Pons (tissue), 1 donor: ENCODE measurements around the gene FKBP1B.
A peak's percentile ranks its signal among the peaks of the same experiment; 100 is the strongest.
"Not testable (repeated sequence)": the region's sequence is repeated elsewhere in the genome, so short reads cannot be mapped to it uniquely, and the experiment has no call there.

Experiments
- DNase-seq: peaks from one replicate; pipeline ENCODE4 v3.0.0-alpha.2; 2016; ENCODE audit warnings: low spot score

FKBP1B gene

DNA sequence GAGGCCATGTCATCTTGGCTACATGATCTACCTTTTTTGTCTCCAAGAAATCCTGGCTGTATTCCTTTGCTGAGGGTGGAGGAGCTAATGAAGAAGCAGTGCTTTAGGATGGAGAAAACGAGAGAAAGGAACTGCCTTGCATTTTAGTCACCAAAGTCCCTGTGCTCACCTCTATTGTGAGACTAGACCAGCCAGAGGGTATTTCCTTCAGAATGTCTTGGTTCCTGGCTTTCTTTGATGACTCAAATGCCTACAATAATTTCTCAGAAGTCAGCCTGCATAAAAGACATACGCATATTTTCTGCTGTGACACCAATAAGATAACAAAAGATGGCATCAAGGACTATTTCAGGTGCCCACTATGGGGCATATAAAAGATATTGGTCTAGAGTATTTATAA is 15.8 kb downstream of the FKBP1B start:
- DNase-seq, result no peak

DNA sequence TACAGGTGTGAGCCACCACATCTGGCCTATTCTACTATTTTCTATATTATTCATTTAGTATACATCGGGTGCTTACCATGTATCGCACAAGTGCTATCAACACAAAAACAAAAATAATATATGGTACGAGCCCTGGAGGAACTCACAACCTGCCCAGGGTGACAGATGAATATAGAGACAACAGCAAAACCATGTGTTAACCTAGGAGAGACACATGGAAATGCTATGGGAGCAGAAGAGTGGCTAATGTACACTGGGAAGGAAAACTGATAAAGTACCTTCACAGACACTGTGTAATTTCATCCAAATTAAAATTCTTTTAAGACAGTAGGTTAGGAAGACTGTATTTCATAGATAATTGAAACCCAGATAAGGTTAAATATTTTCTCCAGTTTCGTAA is 22.7 kb downstream of the FKBP1B start:
- DNase-seq, result no peak

DNA sequence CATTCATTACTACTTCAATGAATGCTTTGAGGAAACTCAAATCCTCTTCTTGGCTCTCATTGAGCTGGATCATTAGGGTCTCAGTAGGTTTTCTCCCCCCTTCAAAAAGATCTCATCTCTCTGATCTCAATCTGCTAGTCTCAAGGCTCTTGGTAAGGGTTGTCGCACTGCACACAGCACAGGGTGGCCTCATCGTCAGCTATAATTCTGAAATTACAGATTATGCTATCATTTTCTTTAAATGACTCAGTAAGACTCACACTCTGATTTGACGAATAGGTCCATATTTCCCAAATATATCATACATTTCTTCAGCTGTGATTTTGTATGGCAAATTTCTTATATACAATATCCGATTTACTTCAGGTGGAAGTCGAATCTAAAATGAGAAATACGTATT is 24.3 kb downstream of the FKBP1B start:
- no peak for DNase-seq

DNA sequence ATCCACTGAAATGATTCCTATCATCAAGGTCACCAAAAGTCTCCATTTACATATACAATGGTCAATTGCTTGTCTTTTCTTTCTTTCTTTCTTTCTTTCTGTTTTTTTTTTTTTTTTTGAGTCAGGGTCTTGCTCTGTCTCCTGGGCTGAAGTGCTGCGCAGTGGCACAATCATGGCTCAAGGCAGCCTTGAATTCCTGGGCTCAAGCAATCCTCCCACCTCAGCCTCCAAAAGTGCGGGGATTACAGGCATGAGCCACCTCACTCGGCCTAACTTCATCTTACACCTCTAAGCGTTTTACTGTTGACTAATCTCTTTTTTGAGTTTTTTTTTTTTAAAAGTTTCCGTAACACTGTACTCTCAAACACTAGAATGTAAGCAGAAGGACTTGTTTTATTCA is 25.7 kb downstream of the FKBP1B start:
- DNase-seq, result no peak

DNA sequence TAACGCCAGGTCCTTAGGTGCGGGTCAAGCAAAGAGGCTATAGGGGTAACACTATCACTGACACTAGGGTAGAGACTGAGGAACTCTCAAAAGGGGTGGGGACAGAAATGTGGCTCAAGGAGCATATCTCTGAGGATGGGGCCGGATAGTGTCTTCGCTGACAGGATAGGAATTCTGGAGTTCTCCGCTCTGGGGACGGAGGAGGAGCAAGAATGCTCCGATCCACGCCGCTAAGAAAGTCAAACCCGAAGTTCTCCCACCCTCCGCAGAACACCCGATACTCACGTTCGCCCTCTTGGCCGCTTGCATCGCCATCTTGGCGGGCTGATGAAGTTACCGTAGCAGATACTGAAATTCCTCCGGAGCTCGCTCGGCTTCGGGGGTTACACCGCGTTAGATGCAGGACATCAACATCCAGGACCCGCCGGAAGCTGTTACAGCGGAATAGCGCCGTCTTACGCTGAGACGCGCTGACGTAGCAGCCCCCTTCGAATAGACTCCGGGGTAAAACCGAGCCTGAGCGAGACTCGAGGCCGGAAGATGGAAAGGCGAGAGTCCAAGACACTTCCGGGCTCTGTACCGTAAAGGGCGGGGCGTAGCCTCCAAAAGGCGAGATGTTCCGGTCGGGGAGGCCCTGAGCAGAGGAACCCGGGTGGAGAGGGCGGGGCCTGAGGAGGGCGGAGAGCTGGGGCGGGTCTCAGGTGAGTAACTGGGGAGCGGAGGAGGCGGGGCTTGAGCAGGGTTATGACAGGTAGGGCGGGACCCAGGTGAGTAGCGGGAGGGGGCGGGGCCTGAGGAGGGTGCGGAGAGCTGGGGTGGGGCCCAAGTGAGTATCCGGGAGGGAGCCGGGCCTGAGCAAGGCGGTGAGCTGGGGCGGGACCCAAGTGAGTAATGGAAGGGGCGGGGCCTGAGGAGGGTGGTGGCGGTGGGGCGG is 26.6 kb downstream of the FKBP1B start, which contains the start of gene SF3B6:
Gene SF3B6 (minus strand): TSS at position 412 of the 934 bp plus-strand sequence. CDS start 97 bp downstream, at position 315.
- peak; percentile 98 for DNase-seq

DNA sequence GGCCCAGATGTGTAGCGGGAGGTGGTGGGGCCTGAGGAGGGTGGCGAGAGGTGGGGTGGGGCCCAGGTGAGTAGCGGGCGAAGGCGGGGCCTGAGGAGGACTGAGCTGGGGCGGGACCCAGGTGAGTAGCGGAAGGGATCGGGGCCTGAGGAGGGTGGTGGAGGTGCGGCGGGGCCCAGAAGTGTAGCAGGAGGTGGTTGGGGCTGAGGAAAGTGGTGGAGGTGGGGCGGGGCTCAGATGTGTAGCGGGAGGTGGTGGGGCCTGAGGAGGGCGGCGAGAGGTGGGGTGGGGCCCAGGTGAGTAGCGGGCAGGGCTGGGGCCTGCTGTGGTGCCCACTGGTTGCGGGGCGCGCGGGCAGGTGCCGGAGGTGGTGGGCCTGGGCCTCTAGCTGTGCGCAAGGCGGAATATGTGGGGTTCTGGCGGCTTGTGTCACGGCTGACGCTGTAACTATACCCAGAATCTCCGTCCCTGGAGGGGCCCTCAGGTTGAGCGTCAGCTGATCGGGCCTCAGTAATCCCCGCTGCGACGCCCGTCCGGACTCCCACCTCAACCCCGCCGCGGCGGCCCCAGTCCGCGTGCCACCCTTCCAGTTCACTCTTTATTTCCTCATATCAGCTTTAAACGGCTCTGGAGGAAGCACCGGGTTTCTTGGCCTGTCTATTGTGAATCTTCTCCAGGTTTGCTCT is 27.5 kb downstream of the FKBP1B start:
- DNase-seq, result peak; percentile 19

DNA sequence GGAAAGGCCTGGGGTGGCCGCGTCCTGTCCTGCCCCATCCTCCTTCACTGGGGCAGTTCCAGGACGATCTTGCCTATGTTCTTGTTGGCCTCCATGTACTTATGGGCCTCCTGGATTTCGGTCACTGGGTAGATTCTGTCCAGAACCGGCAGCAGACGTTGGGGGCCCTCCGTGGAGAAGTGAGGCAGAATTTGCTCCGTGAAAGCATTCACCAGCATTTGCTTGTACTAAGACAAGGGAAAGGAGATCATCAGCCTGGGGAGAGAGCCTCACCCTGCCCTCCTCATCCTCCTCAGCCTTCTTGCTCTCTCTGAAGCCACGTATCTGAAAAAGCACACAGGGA is 28.0 kb downstream of the FKBP1B start:
- DNase-seq, result peak; percentile 20

DNA sequence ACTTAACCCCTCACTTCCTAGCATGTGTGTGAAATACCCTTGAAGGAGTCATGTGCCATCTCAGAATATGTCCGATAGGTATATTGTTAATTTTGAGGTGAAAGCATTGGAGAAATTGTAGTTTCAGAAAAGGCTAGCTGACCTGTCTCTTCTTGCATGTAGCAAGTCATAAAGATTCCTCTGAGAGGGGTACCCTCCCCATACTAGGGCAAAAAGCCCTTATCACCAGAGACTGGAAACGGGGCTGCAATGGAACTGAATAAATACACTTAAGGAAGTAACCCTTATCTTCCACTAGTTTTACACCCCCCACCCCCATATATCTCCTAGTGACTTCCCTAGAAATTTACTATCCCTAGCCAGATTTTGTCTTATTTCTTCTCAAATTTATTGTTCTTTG is 28.3 kb downstream of the FKBP1B start:
- no peak for DNase-seq

DNA sequence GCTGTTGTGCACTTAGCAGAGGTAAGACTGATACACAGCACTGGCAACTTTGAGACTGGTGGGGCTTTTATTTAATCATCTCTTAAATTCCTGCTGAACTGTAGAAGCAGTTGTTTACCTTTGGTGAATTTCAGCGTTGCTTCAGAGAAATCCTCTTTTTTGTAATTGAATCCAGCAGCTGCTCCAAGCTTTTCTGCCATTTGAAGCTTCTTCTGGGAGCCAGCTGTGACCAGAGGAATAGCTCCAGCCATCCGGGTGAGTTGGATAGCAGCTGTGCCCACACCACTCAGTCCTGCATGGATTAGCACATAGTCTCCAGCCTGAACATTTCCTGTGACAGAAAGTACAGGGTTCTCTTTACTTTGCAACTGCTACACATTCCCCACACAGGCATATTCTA is 31.2 kb downstream of the FKBP1B start:
- DNase-seq, result no peak

DNA sequence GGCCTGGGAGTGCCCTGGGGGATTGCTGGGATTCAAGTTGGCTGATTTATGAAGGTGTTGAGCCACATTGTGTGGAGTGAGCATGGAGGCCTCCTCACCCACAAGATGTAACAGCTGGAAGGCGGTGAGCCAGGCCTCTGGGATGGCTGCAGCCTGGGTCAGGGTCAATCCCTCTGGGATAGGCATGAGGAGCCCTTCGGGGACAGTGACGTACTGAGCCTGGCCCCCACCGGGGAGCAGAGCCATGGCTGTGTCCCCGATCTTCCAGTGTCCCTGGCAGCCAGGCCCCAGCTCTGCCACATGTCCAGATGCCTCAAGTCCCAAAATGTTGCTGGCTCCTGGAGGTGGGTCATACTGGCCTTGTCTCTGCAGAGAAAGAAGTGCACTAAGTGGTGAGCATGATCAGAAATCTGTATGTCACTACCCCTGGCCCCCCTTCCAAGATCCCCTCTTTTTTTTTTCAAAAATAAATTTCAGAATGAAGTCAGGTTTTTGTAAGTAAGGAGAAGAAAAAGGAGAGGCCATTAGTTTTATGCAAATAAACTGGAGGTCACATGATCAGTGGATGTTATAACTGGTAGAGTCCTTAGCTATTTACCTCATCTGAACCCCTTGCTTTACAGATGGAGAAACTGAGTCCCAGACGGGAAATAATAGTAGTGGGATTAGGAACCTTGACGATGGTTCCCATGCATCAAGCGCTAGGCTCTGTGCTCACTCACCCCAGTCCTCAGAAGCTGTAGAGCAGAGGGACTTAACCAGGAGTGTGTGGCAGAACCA is 33.4 kb downstream of the FKBP1B start:
- no peak for DNase-seq

DNA sequence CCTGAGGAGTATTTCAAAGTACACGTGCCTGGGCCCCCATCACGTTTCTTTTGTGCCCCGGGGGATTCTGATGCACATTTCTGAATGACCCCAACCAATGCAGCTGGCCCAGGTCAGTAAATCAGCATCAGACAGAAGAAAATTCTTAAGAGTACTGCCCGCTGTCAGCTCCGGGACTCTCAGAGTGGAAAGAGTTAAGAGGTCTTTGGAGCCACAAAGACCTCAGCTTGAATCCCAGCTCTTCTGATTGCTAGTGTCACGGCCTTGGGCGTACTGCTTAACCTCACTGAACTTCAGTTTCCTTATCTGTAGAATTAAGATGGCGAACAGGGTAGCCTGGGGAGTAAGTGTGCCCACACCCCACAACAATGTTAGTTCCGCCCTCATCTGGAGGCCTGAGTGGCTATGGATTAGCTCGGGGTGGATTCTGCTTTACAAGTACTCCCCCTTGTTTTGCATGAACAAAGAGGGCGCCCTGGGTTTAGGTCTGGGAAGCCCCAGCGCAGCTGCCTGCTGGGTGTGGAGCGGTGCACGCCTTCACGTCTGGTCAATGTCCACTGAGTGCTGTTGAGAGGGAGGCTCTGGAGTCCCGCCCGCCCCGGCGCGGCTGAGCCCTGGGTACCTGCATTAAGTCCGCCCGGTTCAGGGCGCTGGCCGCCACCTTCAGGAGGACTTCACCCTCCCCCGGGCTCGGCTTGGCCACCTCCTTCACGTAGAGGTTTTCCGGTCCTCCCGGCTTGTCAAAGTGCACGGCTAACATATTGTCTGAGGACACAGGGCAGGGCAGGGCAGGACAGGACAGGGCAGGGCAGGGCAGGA is 34.2 kb downstream of the FKBP1B start:
- DNase-seq, result peak; percentile 43

DNA sequence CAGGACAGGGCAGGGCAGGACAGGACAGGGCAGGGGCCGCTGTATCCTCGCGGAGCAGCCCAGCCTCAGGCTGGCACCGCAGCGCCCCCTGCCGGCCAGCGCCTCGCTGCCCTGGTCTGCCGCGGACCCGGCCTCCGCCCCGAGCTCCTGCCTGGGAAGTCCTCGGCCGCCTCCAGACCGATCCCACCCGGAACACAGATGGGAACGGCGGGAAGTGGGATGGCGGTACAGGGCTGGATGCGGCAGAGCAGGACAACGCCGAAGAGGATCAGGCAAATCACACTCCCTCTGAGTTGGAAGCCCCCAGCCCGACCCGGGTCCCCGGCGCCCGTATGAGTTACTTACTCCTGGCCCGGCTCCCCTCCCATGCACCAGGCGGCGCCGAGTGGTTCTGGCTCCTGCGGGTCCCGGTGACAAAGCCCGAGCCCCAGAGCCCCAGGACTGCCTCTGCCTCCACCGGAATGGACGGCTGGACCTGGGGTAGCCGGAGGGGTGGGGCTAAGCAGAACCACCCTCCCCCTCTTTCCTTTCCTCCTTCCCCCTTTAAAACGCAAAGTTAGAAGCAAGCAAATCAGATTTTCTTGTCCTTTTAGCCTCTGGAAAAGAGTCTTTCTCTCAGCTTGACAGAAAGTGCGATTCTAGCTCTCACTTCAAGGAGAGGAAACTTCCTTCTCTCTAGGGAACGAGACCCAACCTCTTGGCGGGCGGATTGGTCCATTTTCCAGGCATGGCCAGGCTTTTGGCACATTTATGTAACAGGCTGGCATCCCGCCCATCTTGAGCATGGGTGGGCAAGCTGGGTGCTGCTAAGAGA is 35.1 kb downstream of the FKBP1B start, which contains the start of gene TP53I3:
Gene TP53I3 (minus strand): TSS at position 449 of the 814 bp plus-strand sequence. CDS start 508 bp downstream, outside the sequence.
- DNase-seq, result peak; percentile 57

DNA sequence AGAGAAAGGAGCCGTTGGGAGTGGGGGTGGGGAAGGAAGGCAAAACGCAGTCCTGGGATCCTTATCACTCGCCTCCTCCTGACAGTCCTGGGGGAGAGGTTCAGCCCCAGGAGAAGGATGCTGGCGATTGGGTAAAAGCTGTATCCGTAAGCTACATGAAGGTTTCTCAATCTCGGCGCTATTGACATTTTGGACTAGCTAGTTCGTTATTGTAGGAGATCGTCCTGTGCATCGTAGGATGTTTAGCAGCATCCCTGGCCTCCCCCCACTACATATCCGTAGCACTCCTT is 35.6 kb downstream of the FKBP1B start:
- DNase-seq, result no peak

DNA sequence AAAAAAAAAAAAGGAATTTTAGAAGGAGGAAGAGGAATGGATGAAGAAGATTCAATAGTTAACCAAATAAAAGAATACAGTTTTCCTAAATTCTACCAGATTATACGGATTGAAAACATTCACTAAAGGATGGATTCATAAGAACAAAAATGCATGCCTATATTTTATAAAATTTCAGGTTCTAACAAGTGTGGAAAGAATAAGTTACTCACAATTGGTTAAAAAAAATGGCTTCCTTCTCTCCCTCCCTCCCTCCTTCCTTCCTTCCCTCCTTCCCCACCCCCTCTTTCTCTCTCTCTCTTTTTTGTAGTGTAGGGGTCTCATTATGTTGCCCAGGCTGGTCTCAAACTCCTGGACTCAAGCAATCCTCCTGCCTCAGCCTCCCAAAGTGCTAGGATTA is 36.7 kb downstream of the FKBP1B start:
- DNase-seq, result no peak

DNA sequence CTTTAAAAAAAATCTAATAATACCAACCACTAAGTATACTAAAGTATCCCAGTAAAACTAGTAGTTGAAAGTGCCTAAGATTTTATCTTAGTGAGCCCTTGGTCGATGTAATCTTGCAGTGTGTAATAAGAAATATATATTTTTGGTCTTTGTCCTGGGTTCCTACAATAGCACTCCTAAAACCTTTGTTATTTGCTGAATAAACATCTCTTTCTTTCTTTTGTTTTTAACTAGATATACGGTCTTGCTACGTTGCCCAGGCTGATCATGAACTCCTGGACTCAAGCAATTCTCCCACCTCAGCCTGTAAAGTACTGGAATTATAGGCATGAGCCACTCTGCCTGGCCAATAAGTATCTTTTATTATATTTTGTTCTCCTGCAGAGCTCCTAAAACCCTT is 37.5 kb downstream of the FKBP1B start:
- no peak for DNase-seq

DNA sequence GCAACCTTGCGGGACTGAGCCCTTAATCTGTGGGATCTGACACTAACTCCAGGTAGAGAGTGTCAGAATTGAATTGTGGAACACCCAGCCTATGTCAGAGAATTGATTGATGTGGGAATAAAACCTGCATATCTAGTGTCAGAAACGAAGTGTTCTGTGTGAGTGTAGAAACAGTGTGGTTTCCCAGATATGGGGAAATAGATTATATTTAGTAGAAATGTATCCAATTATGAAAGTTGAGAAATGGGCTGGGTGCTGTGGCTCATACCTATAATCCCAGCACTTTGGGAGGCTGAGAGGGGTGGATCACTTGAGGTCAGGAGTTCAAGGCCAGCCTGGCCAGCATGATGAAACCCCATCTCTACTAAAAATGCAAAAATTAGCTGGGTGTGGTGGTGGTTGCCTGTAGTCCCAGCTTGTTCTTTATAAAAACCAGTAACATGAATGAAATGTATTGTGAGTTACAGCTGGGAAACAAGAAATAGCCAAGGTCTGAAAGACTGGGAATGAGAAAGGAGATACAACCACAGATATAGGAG is 39.3 kb downstream of the FKBP1B start:
- no peak for DNase-seq

DNA sequence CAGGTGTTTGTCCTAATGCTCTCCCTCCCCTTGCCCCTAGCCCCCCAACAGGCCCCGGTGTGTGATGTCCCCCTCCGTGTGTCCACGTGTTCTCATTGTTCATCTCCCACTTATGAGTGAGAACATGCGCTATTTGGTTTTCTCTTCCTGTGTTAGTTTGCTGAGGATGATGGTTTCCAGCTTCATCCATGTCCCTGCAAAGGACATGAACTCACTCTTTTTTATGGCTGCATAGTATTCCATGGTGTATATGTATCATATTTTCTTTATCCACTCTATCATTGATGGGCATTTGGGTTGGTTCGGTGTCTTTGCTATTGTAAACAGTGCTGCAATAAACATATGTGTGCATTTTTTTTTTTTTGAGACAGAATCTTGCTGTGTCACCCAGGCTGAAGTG is 43.7 kb downstream of the FKBP1B start:
- not testable (repeated sequence) for DNase-seq

DNA sequence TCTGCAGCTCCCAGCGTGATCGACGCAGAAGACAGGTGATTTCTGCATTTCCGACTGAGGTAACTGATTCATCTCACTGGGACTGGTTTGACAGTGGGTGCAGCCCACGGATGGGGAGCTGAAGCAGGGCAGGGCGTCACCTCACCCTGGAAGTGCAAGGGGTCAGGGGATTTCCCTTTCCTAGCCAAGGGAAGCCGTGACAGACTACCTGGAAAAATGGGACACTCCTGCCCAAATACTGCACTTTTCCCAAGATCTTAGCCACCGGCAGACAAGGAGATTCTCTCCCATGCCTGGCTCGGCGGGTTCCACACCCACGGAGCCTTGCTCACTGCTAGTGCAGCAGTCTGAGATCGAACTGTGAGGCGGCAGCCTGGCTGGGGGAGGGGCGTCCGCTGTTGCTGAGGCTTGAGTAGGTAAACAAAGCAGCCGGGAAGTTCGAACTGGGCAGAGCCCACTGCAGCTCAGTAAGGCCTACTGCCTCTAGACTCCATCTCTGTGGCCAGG is 45.7 kb downstream of the FKBP1B start:
- DNase-seq, result not testable (repeated sequence)

DNA sequence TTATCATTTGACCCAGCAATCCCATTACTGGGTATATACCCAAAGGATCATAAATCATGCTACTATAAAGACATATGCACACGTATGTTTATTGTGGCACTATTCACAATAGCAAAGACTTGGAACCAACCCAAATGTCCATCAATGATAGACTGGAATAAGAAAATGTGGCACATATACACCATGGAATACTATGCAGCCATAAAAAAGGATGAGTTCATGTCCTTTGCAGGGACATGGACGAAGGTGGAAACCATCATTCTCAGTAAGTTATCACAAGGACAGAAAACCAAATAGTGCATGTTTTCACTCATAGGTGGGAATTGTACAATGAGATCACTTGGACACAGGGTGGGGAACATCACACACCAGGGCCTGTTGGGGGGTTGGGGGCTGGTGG is 51.2 kb downstream of the FKBP1B start:
- not testable (repeated sequence) for DNase-seq

DNA sequence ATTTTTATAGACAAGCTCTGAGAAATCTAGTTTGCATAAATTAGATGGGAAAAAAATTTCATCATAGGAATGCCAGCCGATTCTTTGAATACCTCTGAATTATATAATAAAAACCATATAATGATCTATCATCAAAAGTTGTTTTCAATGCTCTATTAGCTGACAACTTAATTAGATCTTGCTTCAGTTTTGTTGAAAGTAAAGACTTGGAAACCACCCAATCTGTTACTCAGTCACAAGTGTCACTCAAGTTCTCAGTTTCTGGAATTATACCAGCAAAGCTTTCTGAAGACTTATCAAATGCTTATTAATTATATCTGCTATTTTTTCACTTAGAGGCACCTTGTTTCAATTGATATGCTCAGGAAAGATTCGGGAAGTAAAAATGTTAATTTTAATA is 52.5 kb downstream of the FKBP1B start:
- DNase-seq, result no peak
